ENCODE data around the gene ERC1. TPM values are rescaled to one million over a fixed set of nuclear protein-coding genes. Genes with fewer than 3 reads are reported as not detected.

The ERC1 gene
- total RNA-seq, 2 donors from 2014 or later: 18.9 to 72.9 TPM

GRCh38 chr12:1418144-1418543 lies 427.1 kb downstream of the ERC1 start:
- DNase-seq (ENCODE audit: low spot score): no peak
- Histone ChIP-seq H3K27me3 (replicated peaks; ENCODE audit: insufficient read depth) (no peaks in the 10 kb centered on the region), H3K9me3 (no peaks in the 10 kb centered on the region), H3K27ac (no peak overlapping the region), H3K4me1 (replicated peaks) (no peaks in the 10 kb centered on the region), H3K36me3 (no peaks in the 10 kb centered on the region), H3K4me3 (no peak overlapping the region)
- 17% methylated on average over 2 of the region's 2 CpGs for WGBS
- intact Hi-C loops (cut with DNase I): no loop called here
- TF ChIP-seq POLR2AphosphoS5 (IDR thresholded peaks at IDR 0.05): no peak
- no peak for TF ChIP-seq POLR2A (IDR thresholded peaks at IDR 0.05)
- no peak for TF ChIP-seq CTCF (IDR thresholded peaks at IDR 0.05)

GRCh38 chr12:1419849-1420371 lies 428.9 kb downstream of the ERC1 start:
- WGBS: 55% methylated on average over 1 of the region's 1 CpG
- TF ChIP-seq POLR2AphosphoS5 (IDR thresholded peaks at IDR 0.05): no peak
- TF ChIP-seq CTCF (IDR thresholded peaks at IDR 0.05): no peak
- TF ChIP-seq POLR2A (IDR thresholded peaks at IDR 0.05): no peak
- Histone ChIP-seq H3K36me3 (no peaks in the 10 kb centered on the region), H3K27ac (no peak overlapping the region), H3K4me3 (no peak overlapping the region), H3K27me3 (replicated peaks; ENCODE audit: insufficient read depth) (no peaks in the 10 kb centered on the region), H3K4me1 (replicated peaks) (no peaks in the 10 kb centered on the region), H3K9me3 (no peaks in the 10 kb centered on the region)
- intact Hi-C loops (cut with DNase I): no loop called here
- DNase-seq (ENCODE audit: low spot score): no peak

GRCh38 chr12:1421091-1421846 lies 430.2 kb downstream of the ERC1 start:
- no peak overlapping the region for H3K27ac ChIP-seq
- TF ChIP-seq CTCF (IDR thresholded peaks at IDR 0.05) (no peak), POLR2A (IDR thresholded peaks at IDR 0.05) (no peak), POLR2AphosphoS5 (IDR thresholded peaks at IDR 0.05) (no peak)

GRCh38 chr12:1422604-1423315 lies 431.7 kb downstream of the ERC1 start:
- Histone ChIP-seq H3K27ac (no peak overlapping the region), H3K4me1 (replicated peaks) (no peaks in the 10 kb centered on the region), H3K9me3 (no peaks in the 10 kb centered on the region), H3K4me3 (no peak overlapping the region), H3K36me3 (no peaks in the 10 kb centered on the region), H3K27me3 (replicated peaks; ENCODE audit: insufficient read depth) (no peaks in the 10 kb centered on the region)
- DNase-seq (ENCODE audit: low spot score): no peak
- intact Hi-C loops (cut with DNase I): no loop called here
- WGBS: 78% methylated on average over 4 of the region's 4 CpGs
- TF ChIP-seq POLR2A (IDR thresholded peaks at IDR 0.05) (no peak), POLR2AphosphoS5 (IDR thresholded peaks at IDR 0.05) (no peak), CTCF (IDR thresholded peaks at IDR 0.05) (no peak)

More at GRCh38 chr12:1421091-1421846, 430.2 kb downstream of the ERC1 start:
- no peaks in the 10 kb centered on the region for H3K27me3 ChIP-seq (replicated peaks; ENCODE audit: insufficient read depth)
- intact Hi-C loops (cut with DNase I): no loop called here
- no peaks in the 10 kb centered on the region for H3K4me1 ChIP-seq (replicated peaks)
- WGBS: 92% methylated on average over 11 of the region's 11 CpGs
- DNase-seq (ENCODE audit: low spot score): no peak
- H3K9me3 ChIP-seq: no peaks in the 10 kb centered on the region
- H3K4me3 ChIP-seq: no peak overlapping the region
- no peaks in the 10 kb centered on the region for H3K36me3 ChIP-seq
